ENCODE measurements around the gene LGR4.
"Not testable (repeated sequence)": the region's sequence is repeated elsewhere in the genome, so short reads cannot be mapped to it uniquely, and the experiment has no call there.

The LGR4 gene

GRCh38 chr11:27331981-27332380, 140.6 kb downstream of the LGR4 start:
- no peak for DNase-seq

GRCh38 chr11:27330633-27331270, 141.8 kb downstream of the LGR4 start:
- intact Hi-C loops (cut with DNase I) = no loop called here
- no peak for DNase-seq

More at GRCh38 chr11:27331981-27332380, 140.6 kb downstream of the LGR4 start:
- intact Hi-C loops (cut with DNase I) = no loop called here

GRCh38 chr11:27329867-27330632, 142.5 kb downstream of the LGR4 start:
- intact Hi-C loops (cut with DNase I) = no loop called here
- no peak for DNase-seq

GRCh38 chr11:27328614-27329013, 144.0 kb downstream of the LGR4 start:
- DNase-seq = no peak
- intact Hi-C loops (cut with DNase I) = no loop called here

DNA sequence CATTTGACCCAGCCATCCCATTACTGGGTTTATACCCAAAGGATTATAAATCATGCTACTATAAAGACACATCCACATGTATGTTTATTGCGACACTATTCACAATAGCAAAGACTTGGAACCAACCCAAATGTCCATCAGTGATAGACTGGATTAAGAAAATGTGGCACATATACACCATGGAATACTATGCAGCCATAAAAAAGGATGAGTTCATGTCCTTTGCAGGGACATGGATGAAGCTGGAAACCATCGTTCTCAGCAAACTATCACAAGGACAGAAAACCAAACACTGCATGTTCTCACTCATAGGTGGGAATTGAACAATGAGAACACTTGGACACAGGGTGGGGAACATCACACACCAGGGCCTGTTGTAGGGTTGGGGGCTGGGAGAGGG, 145.5 kb downstream of the LGR4 start:
- DNase-seq; intact Hi-C loops (cut with DNase I): not testable (repeated sequence)

GRCh38 chr11:27322196-27322595, 150.4 kb downstream of the LGR4 start:
- DNase-seq; intact Hi-C loops (cut with DNase I): not testable (repeated sequence)

GRCh38 chr11:27321340-27321739, 151.2 kb downstream of the LGR4 start:
- DNase-seq; intact Hi-C loops (cut with DNase I): not testable (repeated sequence)

- intact Hi-C loops (cut with DNase I) = no loop called here
- DNase-seq = no peak
These were observed 153.5 kb downstream of the LGR4 start for GRCh38 chr11:27319072-27319471.

GRCh38 chr11:27317751-27318150, 154.8 kb downstream of the LGR4 start:
- intact Hi-C loops (cut with DNase I) = no loop called here
- DNase-seq = no peak

All from head of caudate nucleus (tissue), 42 donors.